SH-SY5Y (cell line): ENCODE data around the gene APP.

Experiments used
- GATA2 ChIP-seq: IDR thresholded peaks from 2 replicates; pipeline ENCODE4 v1.6.1; 2011; ENCODE audit warnings: mild to moderate bottlenecking, low read depth, low read length
- GATA3 ChIP-seq: IDR thresholded peaks from 2 replicates; pipeline ENCODE4 v1.6.1; 2011; ENCODE audit warnings: low read depth, mild to moderate bottlenecking, low read length, moderate library complexity

DNA sequence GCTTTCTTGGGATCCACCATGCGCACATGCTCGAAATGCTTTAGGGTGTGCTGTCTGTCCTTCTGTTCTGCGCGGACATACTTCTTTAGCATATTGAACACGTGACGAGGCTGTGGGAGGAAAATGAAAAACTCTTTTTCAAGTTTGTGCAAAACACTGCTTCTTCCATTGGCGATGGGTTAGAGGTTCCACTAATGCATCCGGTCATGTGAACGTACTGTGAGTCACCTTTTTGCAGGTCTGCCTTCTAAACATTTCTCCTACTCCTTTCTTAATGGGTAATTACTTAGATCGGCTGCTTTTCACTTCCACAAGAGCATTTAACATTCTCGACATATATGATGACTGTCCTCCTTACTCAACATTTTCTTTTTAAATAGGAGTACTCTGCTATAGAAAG is 214.9 kb downstream of the APP start:
- no peak for TF ChIP-seq GATA2
- TF ChIP-seq GATA3, result no peak
